Tibial nerve (tissue), 4 donors: Measurements from ENCODE around the gene WTIP. TPM values are rescaled to one million over a fixed set of nuclear protein-coding genes. Genes with fewer than 3 reads are reported as not detected.

Experiments used
- DNase-seq, 2 donors: peaks; one replicate each; pipeline ENCODE4 v3.0.0-alpha.2; 2019; ENCODE audit warnings: low spot score in 2 of 2
- H3K27ac ChIP-seq, 4 donors: fragments of 200-600 bp; sonication (generic) in 3 of 4; one replicate each; pipeline ENCODE4 v1.5.1; 2017 to 2019; ENCODE audit warnings: mild to moderate bottlenecking in 1 of 4
- H3K27me3 ChIP-seq, 2 donors: fragments of 200-600 bp; sonication (generic) in 1 of 2; one replicate each; pipeline versions ENCODE4 v1.5.1 to v1.6.0; 2017 to 2019
- H3K36me3 ChIP-seq, 3 donors: fragments of 200-600 bp; sonication (generic); one replicate each; pipeline ENCODE4 v1.5.1; 2018 to 2019
- H3K4me1 ChIP-seq, 4 donors: fragments of 200-600 bp; sonication (generic) in 3 of 4; one replicate each; pipeline ENCODE4 v1.5.1; 2017 to 2019
- H3K4me3 ChIP-seq, 4 donors: fragments of 200-600 bp; sonication (generic) in 3 of 4; one replicate each; pipeline ENCODE4 v1.5.1; 2017 to 2019; ENCODE audit warnings: mild to moderate bottlenecking in 1 of 4, moderate library complexity in 1 of 4
- H3K9me3 ChIP-seq, 4 donors: fragments of 200-600 bp; sonication (generic) in 3 of 4; one replicate each; pipeline ENCODE4 v1.5.1; 2017 to 2019
- CTCF ChIP-seq, 5 experiments: fragments of 200-600 bp in 3 of 5; fragments of 450-650 bp in 2 of 5; sonication (generic) in 3 of 5; IDR thresholded peaks; one replicate each; pipeline ENCODE4 v1.5.1; 2016 to 2019; ENCODE audit warnings: antibody characterized with exemption in 5 of 5, mild to moderate bottlenecking in 3 of 5, moderate library complexity in 2 of 5
- EP300 ChIP-seq, 2 donors: sonication (generic); formaldehyde crosslinking; IDR thresholded peaks; one replicate each; pipeline ENCODE4 v1.6.1; 2017; ENCODE audit warnings: antibody characterized with exemption in 2 of 2, mild to moderate bottlenecking in 1 of 2
- POLR2A ChIP-seq, 2 donors: fragments of 450-650 bp; IDR thresholded peaks; one replicate each; pipeline ENCODE4 v1.6.1; 2017; ENCODE audit warnings: antibody characterized with exemption in 2 of 2, mild to moderate bottlenecking in 2 of 2, moderate library complexity in 2 of 2
- WGBS, 2 donors: methylation state at CpG; one replicate each; pipeline ENCODE4 v1.1.5; 2018; 5-methylcytosine and 5-hydroxymethylcytosine counted together
- total RNA-seq, 4 donors: library from RNA; depleted of rRNA; stranded (reverse); fragments of >200 nt; gene quantifications; one replicate each; pipeline ENCODE4 v1.1.0, GENCODE V29; 2016

WTIP gene
- total RNA-seq, 4 donors from 2014 or later: 18.4 to 55.5 (median 30.4) TPM

GRCh38 chr19:34512254-34512822 lies 30.8 kb downstream of the WTIP start:
- Histone ChIP-seq H3K27ac (no peak overlapping the region), H3K4me3 (no peak overlapping the region), H3K4me1 (no peaks in the 10 kb centered on the region), H3K9me3 (peaks cover 0 to 7% (median 1%) of the 10 kb centered on the region in 4 donors), H3K27me3 (no peaks in the 10 kb centered on the region), H3K36me3 (no peaks in the 10 kb centered on the region)
- DNase-seq: no peak
- WGBS, 2 donors: 81 to 90% methylated on average over 17 of the region's 17 CpGs
- TF ChIP-seq POLR2A (IDR thresholded peaks at IDR 0.05) (no peak), EP300 (IDR thresholded peaks at IDR 0.05) (no peak), CTCF (IDR thresholded peaks at IDR 0.05) (no peak)

- TF ChIP-seq EP300 (IDR thresholded peaks at IDR 0.05): no peak
- TF ChIP-seq CTCF (IDR thresholded peaks at IDR 0.05): no peak
- no peak for TF ChIP-seq POLR2A (IDR thresholded peaks at IDR 0.05)
- no peaks in the 10 kb centered on the region for H3K36me3 ChIP-seq
- no peak overlapping the region for H3K4me3 ChIP-seq
- H3K27me3 ChIP-seq: no peaks in the 10 kb centered on the region
- H3K9me3 ChIP-seq: peaks cover 0 to 7% (median 1%) of the 10 kb centered on the region in 4 donors
- H3K4me1 ChIP-seq: no peaks in the 10 kb centered on the region
- 72 to 82% methylated on average over 5 to 6 of the region's 6 CpGs for WGBS, 2 donors
- no peak for DNase-seq
- H3K27ac ChIP-seq: no peak overlapping the region
Observed at GRCh38 chr19:34513767-34514166, 32.2 kb downstream of the WTIP start.

- no peak overlapping the region for H3K27ac ChIP-seq
- H3K4me1 ChIP-seq: no peaks in the 10 kb centered on the region
- DNase-seq: no peak
- no peaks in the 10 kb centered on the region for H3K27me3 ChIP-seq
- H3K9me3 ChIP-seq: no peaks in the 10 kb centered on the region
- no peak for TF ChIP-seq POLR2A (IDR thresholded peaks at IDR 0.05)
- 48 to 57% methylated on average over 2 of the region's 2 CpGs for WGBS, 2 donors
- no peak overlapping the region for H3K4me3 ChIP-seq
- no peaks in the 10 kb centered on the region for H3K36me3 ChIP-seq
Observed at GRCh38 chr19:34519602-34520001, 38.0 kb downstream of the WTIP start.

- TF ChIP-seq CTCF (IDR thresholded peaks at IDR 0.05): no peak
- no peak for TF ChIP-seq EP300 (IDR thresholded peaks at IDR 0.05)
- TF ChIP-seq POLR2A (IDR thresholded peaks at IDR 0.05): no peak
- Histone ChIP-seq H3K27me3 (no peaks in the 10 kb centered on the region), H3K9me3 (no peaks in the 10 kb centered on the region), H3K27ac (no peak overlapping the region), H3K36me3 (no peaks in the 10 kb centered on the region), H3K4me1 (no peaks in the 10 kb centered on the region), H3K4me3 (no peak overlapping the region)
- 64 to 85% methylated on average over 1 of the region's 1 CpG for WGBS, 2 donors
- no peak for DNase-seq
Observed at GRCh38 chr19:34523408-34523807, 41.9 kb downstream of the WTIP start.

- no peaks in the 10 kb centered on the region for H3K9me3 ChIP-seq
- TF ChIP-seq CTCF (IDR thresholded peaks at IDR 0.05) (no peak), EP300 (IDR thresholded peaks at IDR 0.05) (no peak), POLR2A (IDR thresholded peaks at IDR 0.05) (no peak)
- H3K4me1 ChIP-seq: no peaks in the 10 kb centered on the region
- DNase-seq: no peak
- no peaks in the 10 kb centered on the region for H3K36me3 ChIP-seq
- no peaks in the 10 kb centered on the region for H3K27me3 ChIP-seq
- WGBS, 2 donors: 77 to 87% methylated on average over 1 of the region's 1 CpG
- no peak overlapping the region for H3K27ac ChIP-seq
- H3K4me3 ChIP-seq: no peak overlapping the region
Observed at GRCh38 chr19:34525001-34525400, 43.4 kb downstream of the WTIP start.

GRCh38 chr19:34534206-34534605 lies 52.6 kb downstream of the WTIP start:
- no peak overlapping the region for H3K4me3 ChIP-seq
- no peak for DNase-seq
- no peaks in the 10 kb centered on the region for H3K27me3 ChIP-seq
- H3K36me3 ChIP-seq: no peaks in the 10 kb centered on the region
- TF ChIP-seq POLR2A (IDR thresholded peaks at IDR 0.05) (no peak), CTCF (IDR thresholded peaks at IDR 0.05) (no peak), EP300 (IDR thresholded peaks at IDR 0.05) (no peak)
- H3K4me1 ChIP-seq: no peaks in the 10 kb centered on the region
- no peaks in the 10 kb centered on the region for H3K9me3 ChIP-seq
- no peak overlapping the region for H3K27ac ChIP-seq
